GM23338 (cell line): ENCODE data around the gene ELOB.

Experiments
- CREB1 ChIP-seq: fragments of 250-450 bp; sonication (Bioruptor Pico); IDR thresholded peaks from 2 replicates; pipeline ENCODE4 v1.5.0; 2020; ENCODE audit warnings: low read depth, mild to moderate bottlenecking, moderate library complexity
- CTCF ChIP-seq, 2 experiments: fragments of 200-600 bp in 1 of 2; sonication (generic) in 1 of 2; conservative IDR thresholded peaks; 2 replicates each; pipeline versions ENCODE4 v1.5.1 to v1.6.1; 2016 to 2017; ENCODE audit warnings: antibody characterized with exemption in 2 of 2, low read depth in 2 of 2, mild to moderate bottlenecking in 2 of 2, moderate library complexity in 1 of 2
- EZH2 ChIP-seq: fragments of 200-600 bp; sonication (generic); IDR thresholded peaks from one replicate; pipeline ENCODE4 v1.8.0; 2017; ENCODE audit warnings: antibody characterized with exemption, mild to moderate bottlenecking, low read depth; ENCODE audit not compliant: unreplicated experiment
- EZH2phosphoT487 ChIP-seq: fragments of 200-600 bp; sonication (generic); IDR thresholded peaks from one replicate; pipeline ENCODE4 v1.8.1; 2018; ENCODE audit warnings: antibody characterized with exemption; ENCODE audit not compliant: unreplicated experiment
- JUNB ChIP-seq: IDR thresholded peaks from one replicate; pipeline ENCODE4 v1.6.1; 2016; ENCODE audit warnings: antibody characterized with exemption; ENCODE audit not compliant: unreplicated experiment
- POLR2AphosphoS5 ChIP-seq: IDR thresholded peaks from 2 replicates; pipeline ENCODE4 v1.6.1; 2016; ENCODE audit warnings: antibody characterized with exemption, low read depth
- REST ChIP-seq: IDR thresholded peaks from one replicate; pipeline ENCODE4 v1.6.1; 2018; ENCODE audit warnings: antibody characterized with exemption; ENCODE audit not compliant: unreplicated experiment
- ZNF114 ChIP-seq: fragments of 250-450 bp; sonication (Bioruptor Pico); IDR thresholded peaks from 2 replicates; pipeline ENCODE4 v1.5.0; 2020; ENCODE audit warnings: mild to moderate bottlenecking, moderate library complexity
- ZNF331 ChIP-seq: fragments of 250-450 bp; sonication (Bioruptor Pico); IDR thresholded peaks from 2 replicates; pipeline ENCODE4 v1.5.0; 2020; ENCODE audit warnings: low read depth, mild to moderate bottlenecking, moderate library complexity
- ZNF462 ChIP-seq: fragments of 250-450 bp; sonication (Bioruptor Pico); IDR thresholded peaks from 2 replicates; pipeline ENCODE4 v1.5.0; 2020; ENCODE audit warnings: mild to moderate bottlenecking, moderate library complexity

GRCh38 chr16:2748757-2749455 lies 28.2 kb downstream of the ELOB start:
- TF ChIP-seq EZH2phosphoT487: no peak
- no peak for TF ChIP-seq POLR2AphosphoS5
- no peak for TF ChIP-seq CTCF (conservative IDR thresholded peaks at IDR 0.05; ENCODE audit: low read depth in 2 of 2)
- no peak for TF ChIP-seq REST
- TF ChIP-seq CREB1 (CRISPR knock-in tag): no peak
- TF ChIP-seq EZH2: no peak
- no peak for TF ChIP-seq ZNF462 (CRISPR knock-in tag)
- no peak for TF ChIP-seq JUNB
- no peak for TF ChIP-seq ZNF114 (CRISPR knock-in tag)
- TF ChIP-seq ZNF331: no peak
